Measurements from ENCODE around the gene MDC1. TPM values are rescaled to one million over a fixed set of nuclear protein-coding genes. Genes with fewer than 3 reads are reported as not detected.

MDC1 gene
- total and polyA plus RNA-seq, 2 of the 13 experiments (the other 11 are each of a cell fraction or from before 2014, with no cell fraction given): 8.4 to 14.0 TPM

DNA sequence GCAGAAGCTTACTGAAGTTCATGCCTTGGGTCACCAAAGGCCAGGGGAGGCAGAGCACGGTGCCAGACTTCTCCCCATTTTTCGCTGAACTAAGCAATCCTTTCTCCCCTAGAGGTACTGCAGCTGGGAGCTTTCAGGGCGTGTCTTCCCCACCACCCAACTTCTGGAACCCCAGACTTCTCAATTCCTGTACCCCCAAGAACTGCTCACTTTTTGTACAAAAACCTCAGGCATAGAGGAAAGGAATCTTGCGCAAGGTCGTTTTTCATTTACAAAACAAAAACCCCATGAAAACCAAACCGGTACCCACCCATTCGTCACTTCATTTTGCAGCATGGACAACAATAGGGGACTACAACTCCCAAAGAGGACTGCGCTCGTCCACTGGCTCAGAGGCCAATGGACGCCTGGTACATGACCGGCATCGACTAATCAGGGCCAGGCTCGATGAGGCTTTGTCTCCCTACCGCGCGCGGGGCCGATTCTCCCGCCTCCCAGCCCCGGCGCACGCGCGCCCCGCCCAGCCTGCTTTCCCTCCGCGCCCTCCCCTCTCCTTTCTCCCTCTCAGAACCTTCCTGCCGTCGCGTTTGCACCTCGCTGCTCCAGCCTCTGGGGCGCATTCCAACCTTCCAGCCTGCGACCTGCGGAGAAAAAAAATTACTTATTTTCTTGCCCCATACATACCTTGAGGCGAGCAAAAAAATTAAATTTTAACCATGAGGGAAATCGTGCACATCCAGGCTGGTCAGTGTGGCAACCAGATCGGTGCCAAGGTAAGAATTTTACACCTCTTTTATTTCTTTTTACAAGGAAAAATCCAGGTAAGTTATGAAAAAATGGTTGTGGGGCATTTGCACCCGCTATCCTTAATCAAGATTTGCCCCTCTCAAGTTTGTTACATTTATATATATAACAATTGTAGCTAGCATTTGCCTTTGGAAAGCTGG lies 3.0 kb upstream of the MDC1 start, which contains the start of gene TUBB (continued):
- TF ChIP-seq, protein P1, sequence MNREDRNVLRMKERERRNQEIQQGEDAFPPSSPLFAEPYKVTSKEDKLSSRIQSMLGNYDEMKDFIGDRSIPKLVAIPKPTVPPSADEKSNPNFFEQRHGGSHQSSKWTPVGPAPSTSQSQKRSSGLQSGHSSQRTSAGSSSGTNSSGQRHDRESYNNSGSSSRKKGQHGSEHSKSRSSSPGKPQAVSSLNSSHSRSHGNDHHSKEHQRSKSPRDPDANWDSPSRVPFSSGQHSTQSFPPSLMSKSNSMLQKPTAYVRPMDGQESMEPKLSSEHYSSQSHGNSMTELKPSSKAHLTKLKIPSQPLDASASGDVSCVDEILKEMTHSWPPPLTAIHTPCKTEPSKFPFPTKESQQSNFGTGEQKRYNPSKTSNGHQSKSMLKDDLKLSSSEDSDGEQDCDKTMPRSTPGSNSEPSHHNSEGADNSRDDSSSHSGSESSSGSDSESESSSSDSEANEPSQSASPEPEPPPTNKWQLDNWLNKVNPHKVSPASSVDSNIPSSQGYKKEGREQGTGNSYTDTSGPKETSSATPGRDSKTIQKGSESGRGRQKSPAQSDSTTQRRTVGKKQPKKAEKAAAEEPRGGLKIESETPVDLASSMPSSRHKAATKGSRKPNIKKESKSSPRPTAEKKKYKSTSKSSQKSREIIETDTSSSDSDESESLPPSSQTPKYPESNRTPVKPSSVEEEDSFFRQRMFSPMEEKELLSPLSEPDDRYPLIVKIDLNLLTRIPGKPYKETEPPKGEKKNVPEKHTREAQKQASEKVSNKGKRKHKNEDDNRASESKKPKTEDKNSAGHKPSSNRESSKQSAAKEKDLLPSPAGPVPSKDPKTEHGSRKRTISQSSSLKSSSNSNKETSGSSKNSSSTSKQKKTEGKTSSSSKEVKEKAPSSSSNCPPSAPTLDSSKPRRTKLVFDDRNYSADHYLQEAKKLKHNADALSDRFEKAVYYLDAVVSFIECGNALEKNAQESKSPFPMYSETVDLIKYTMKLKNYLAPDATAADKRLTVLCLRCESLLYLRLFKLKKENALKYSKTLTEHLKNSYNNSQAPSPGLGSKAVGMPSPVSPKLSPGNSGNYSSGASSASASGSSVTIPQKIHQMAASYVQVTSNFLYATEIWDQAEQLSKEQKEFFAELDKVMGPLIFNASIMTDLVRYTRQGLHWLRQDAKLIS (CRISPR knock-in tag; IDR thresholded peaks at IDR 0.05): peak; percentile 74; the same call in 1 of the 2 replicates
- TF ChIP-seq, protein P2, sequence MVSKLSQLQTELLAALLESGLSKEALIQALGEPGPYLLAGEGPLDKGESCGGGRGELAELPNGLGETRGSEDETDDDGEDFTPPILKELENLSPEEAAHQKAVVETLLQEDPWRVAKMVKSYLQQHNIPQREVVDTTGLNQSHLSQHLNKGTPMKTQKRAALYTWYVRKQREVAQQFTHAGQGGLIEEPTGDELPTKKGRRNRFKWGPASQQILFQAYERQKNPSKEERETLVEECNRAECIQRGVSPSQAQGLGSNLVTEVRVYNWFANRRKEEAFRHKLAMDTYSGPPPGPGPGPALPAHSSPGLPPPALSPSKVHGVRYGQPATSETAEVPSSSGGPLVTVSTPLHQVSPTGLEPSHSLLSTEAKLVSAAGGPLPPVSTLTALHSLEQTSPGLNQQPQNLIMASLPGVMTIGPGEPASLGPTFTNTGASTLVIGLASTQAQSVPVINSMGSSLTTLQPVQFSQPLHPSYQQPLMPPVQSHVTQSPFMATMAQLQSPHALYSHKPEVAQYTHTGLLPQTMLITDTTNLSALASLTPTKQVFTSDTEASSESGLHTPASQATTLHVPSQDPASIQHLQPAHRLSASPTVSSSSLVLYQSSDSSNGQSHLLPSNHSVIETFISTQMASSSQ (IDR thresholded peaks at IDR 0.05; ENCODE audit: low read depth): no peak
- TF ChIP-seq, protein P2 (CRISPR knock-in tag; IDR thresholded peaks at IDR 0.05; ENCODE audit: borderline replicate concordance): 0 out of 2 replicates have a peak, but pooled peaks have one; percentile 4
- TF ChIP-seq TGIF2 (CRISPR knock-in tag; IDR thresholded peaks at IDR 0.05): peak; percentile 58; the same call in 1 of the 2 replicates
- TF ChIP-seq ZSCAN20 (CRISPR knock-in tag; IDR thresholded peaks at IDR 0.05; ENCODE audit: borderline replicate concordance): no peak
- TF ChIP-seq, protein P3, sequence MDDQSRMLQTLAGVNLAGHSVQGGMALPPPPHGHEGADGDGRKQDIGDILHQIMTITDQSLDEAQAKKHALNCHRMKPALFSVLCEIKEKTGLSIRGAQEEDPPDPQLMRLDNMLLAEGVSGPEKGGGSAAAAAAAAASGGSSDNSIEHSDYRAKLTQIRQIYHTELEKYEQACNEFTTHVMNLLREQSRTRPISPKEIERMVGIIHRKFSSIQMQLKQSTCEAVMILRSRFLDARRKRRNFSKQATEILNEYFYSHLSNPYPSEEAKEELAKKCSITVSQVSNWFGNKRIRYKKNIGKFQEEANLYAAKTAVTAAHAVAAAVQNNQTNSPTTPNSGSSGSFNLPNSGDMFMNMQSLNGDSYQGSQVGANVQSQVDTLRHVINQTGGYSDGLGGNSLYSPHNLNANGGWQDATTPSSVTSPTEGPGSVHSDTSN (CRISPR knock-in tag; IDR thresholded peaks at IDR 0.05; ENCODE audit: borderline replicate concordance): 0 out of 2 replicates have a peak, but pooled peaks have one; percentile 59
- peak; percentile 92; the same call in 1 of the 3 replicates for TF ChIP-seq MXI1 (IDR thresholded peaks at IDR 0.05; ENCODE audit: borderline replicate concordance, low read depth, low read length)
- peak; percentile 88 for TF ChIP-seq IRF2 (CRISPR knock-in tag; IDR thresholded peaks at IDR 0.05)
- TF ChIP-seq, protein P4, sequence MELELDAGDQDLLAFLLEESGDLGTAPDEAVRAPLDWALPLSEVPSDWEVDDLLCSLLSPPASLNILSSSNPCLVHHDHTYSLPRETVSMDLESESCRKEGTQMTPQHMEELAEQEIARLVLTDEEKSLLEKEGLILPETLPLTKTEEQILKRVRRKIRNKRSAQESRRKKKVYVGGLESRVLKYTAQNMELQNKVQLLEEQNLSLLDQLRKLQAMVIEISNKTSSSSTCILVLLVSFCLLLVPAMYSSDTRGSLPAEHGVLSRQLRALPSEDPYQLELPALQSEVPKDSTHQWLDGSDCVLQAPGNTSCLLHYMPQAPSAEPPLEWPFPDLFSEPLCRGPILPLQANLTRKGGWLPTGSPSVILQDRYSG (CRISPR knock-in tag; IDR thresholded peaks at IDR 0.05): peak; percentile 86; the same call in 1 of the 2 replicates
- TF ChIP-seq TMF1 (CRISPR knock-in tag; IDR thresholded peaks at IDR 0.05; ENCODE audit: low read depth): no peak
- TF ChIP-seq FOSL2 (CRISPR knock-in tag; IDR thresholded peaks at IDR 0.05): peak; percentile 54
- no peak for TF ChIP-seq ISX (CRISPR knock-in tag; conservative IDR thresholded peaks at IDR 0.05)
- TF ChIP-seq POLR2AphosphoS5 (IDR thresholded peaks at IDR 0.05; ENCODE audit: low read depth, low read length): peak; percentile 99
- TF ChIP-seq NR2C2 (CRISPR knock-in tag; IDR thresholded peaks at IDR 0.05; ENCODE audit: borderline replicate concordance): 0 out of 2 replicates have a peak, but pooled peaks have one; percentile 16
- 0 out of 2 replicates have a peak, but pooled peaks have one; percentile 58 for TF ChIP-seq ZNF549 (CRISPR knock-in tag; IDR thresholded peaks at IDR 0.05)

Data from HepG2 (cell line).